Measurements from ENCODE around the gene JHY. TPM values are rescaled to one million over a fixed set of nuclear protein-coding genes. Genes with fewer than 3 reads are reported as not detected.

The JHY gene
- total and polyA plus RNA-seq, 2 of the 8 experiments (the other 6 are each of a cell fraction or from before 2014, with no cell fraction given): 0.29 to 0.91 TPM

DNA sequence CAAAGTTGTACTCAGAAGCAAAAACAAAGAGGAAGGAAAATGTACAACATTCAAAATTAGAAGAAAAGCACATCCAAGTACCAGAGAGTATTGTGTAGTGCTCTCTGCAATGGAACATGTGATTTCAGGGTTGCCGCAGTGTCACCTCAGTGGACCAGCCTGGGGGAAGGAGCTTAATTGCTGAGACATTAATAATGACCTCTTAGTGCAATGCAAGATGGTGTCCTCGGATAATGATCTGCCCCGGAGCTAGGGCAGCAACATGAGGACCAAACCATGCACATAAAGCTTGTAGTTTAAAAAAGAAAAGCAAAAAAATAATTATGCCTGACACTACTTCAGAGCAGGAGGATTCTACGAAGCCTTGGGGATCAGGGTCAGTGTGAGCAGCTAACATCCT is 11.3 kb upstream of the JHY start:
- Histone ChIP-seq H3K4me2 (ENCODE audit: insufficient read depth in 1 of 2, low read depth in 2 of 2, low read length in 2 of 2) (no peak overlapping the region), H3K4ac (replicated peaks; ENCODE audit: insufficient read length, low read depth, low read length) (no peak overlapping the region), H2BK20ac (ENCODE audit: low read length) (no peak overlapping the region), H3K18ac (ENCODE audit: extremely low read depth, low read length) (no peak overlapping the region), H3K14ac (ENCODE audit: insufficient read length) (no peak overlapping the region), H3K4me3 (ENCODE audit: extremely low read depth in 1 of 4, insufficient read depth in 2 of 4, low read depth in 3 of 4, low read length in 4 of 4) (no peak overlapping the region), H4K20me1 (replicated peaks in 1 of 2; ENCODE audit: control insufficient read depth in 1 of 2, insufficient read depth in 2 of 2, low read length in 2 of 2) (no peaks in the 10 kb centered on the region), H2AFZ (ENCODE audit: low read length) (no peak overlapping the region), H2BK120ac (replicated peaks; ENCODE audit: low read depth, low read length) (no peak overlapping the region), H2BK12ac (ENCODE audit: low read depth, low read length) (no peak overlapping the region), H3K23ac (ENCODE audit: insufficient read length) (no peak overlapping the region), H3K79me1 (ENCODE audit: low read depth, low read length) (no peaks in the 10 kb centered on the region), H4K8ac (ENCODE audit: extremely low read depth, insufficient read depth, low read length) (no peak overlapping the region), H3K27me3 (replicated peaks in 1 of 4; ENCODE audit: control insufficient read depth in 3 of 4, extremely low read depth in 1 of 4, insufficient read depth in 3 of 4, low read length in 3 of 4) (no peaks in the 10 kb centered on the region), H3K56ac (replicated peaks; ENCODE audit: insufficient read length, low read depth, low read length) (no peak overlapping the region), H3K9ac (replicated peaks in 1 of 4; ENCODE audit: extremely low read depth in 1 of 4, low read depth in 3 of 4, low read length in 3 of 4) (no peak overlapping the region), H2BK5ac (ENCODE audit: low read depth, low read length) (no peak overlapping the region), H3K36me3 (ENCODE audit: control insufficient read depth in 2 of 4, insufficient read depth in 4 of 4, low read length in 3 of 4) (no peaks in the 10 kb centered on the region), H3K4me1 (replicated peaks in 1 of 4; ENCODE audit: control insufficient read depth in 3 of 4, insufficient read depth in 4 of 4, low read length in 3 of 4) (no peaks in the 10 kb centered on the region), H3K9me3 (ENCODE audit: insufficient read depth in 2 of 2, low read depth in 1 of 2, low read length in 1 of 2) (no peaks in the 10 kb centered on the region), H2BK15ac (ENCODE audit: low read length) (no peak overlapping the region), H4K91ac (replicated peaks; ENCODE audit: insufficient read length, low read length) (no peak overlapping the region), H4K5ac (ENCODE audit: insufficient read length, low read depth, low read length) (no peak overlapping the region), H3K23me2 (ENCODE audit: low read depth, low read length) (no peaks in the 10 kb centered on the region), H2AK5ac (ENCODE audit: low read depth, low read length) (no peak overlapping the region), H3K27ac (ENCODE audit: low read depth, low read length) (no peak overlapping the region), H3K79me2 (ENCODE audit: control insufficient read depth in 1 of 2, insufficient read depth in 2 of 2, low read length in 2 of 2) (no peaks in the 10 kb centered on the region)
- POLR2A ChIA-PET (ENCODE audit: partially characterized antibody): no interaction called here
- no peak for DNase-seq (ENCODE audit: low read depth in 1 of 2, low spot score in 2 of 2)
- FAIRE-seq: no peak
- CTCF ChIA-PET (ENCODE audit: partially characterized antibody): interaction anchor here (1.3 to 3.7 kb wide), 5 partner anchors 8 to 182 kb away, joined by 4 to 33 read pairs (median 6); no protein-coding TSS in a partner anchor
- WGBS, 2 experiments (ENCODE audit: extremely low coverage in 1 of 2, insufficient coverage in 1 of 2, insufficient read length in 1 of 2, insufficient replicate concordance in 2 of 2, low coverage in 1 of 2, low lambda C conversion rate in 2 of 2, missing lambda C conversion rate in 1 of 2): 92% methylated on average over 4 of the region's 4 CpGs; no CpG with 5 or more reads in 1 of the 2 experiments
- TF ChIP-seq SP4 (IDR thresholded peaks at IDR 0.05; ENCODE audit: low read length): no peak
- no peak for TF ChIP-seq SRF (IDR thresholded peaks at IDR 0.05; ENCODE audit: low read depth, low read length)
- TF ChIP-seq SIX5 (IDR thresholded peaks at IDR 0.05; ENCODE audit: low read depth, low read length): no peak
- TF ChIP-seq, protein P1, sequence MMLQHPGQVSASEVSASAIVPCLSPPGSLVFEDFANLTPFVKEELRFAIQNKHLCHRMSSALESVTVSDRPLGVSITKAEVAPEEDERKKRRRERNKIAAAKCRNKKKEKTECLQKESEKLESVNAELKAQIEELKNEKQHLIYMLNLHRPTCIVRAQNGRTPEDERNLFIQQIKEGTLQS (IDR thresholded peaks at IDR 0.05; ENCODE audit: insufficient read depth, low read depth, low read length): no peak
- no peak for TF ChIP-seq TAF1 (IDR thresholded peaks at IDR 0.05; ENCODE audit: low read depth, low read length)
- TF ChIP-seq JUND (IDR thresholded peaks at IDR 0.05; ENCODE audit: low read length): no peak
- no peak for TF ChIP-seq RBBP5 (IDR thresholded peaks at IDR 0.05; ENCODE audit: borderline replicate concordance, low read depth, low read length)
- no peak for TF ChIP-seq TEAD4 (IDR thresholded peaks at IDR 0.05; ENCODE audit: low read depth, low read length)
- TF ChIP-seq ZNF274 (IDR thresholded peaks at IDR 0.05; ENCODE audit: borderline replicate concordance, extremely low read depth, low read length): no peak
- TF ChIP-seq NANOG (IDR thresholded peaks at IDR 0.05; ENCODE audit: insufficient read depth, low read depth, low read length, poor library complexity, severe bottlenecking): no peak
- no peak for TF ChIP-seq CREB1 (IDR thresholded peaks at IDR 0.05)
- TF ChIP-seq SIRT6 (IDR thresholded peaks at IDR 0.05; ENCODE audit: low read length): no peak
- TF ChIP-seq RNF2 (IDR thresholded peaks at IDR 0.05; ENCODE audit: borderline replicate concordance, low read depth, low read length, missing control alignments, poor library complexity, severe bottlenecking): no peak
- TF ChIP-seq KDM4A (IDR thresholded peaks at IDR 0.05; ENCODE audit: low read depth, low read length, severe bottlenecking): no peak
- TF ChIP-seq CBX5 (IDR thresholded peaks at IDR 0.05; ENCODE audit: low read depth, low read length): no peak

Measured in H1 (cell line).